Astrocyte (in vitro differentiated cells and primary cell): ENCODE results near the gene CHCHD6. TPM values are rescaled to one million over a fixed set of nuclear protein-coding genes. Genes with fewer than 3 reads are reported as not detected.
A peak's percentile ranks its signal among the peaks of the same experiment; 100 is the strongest.
"Not testable (repeated sequence)": the region's sequence is repeated elsewhere in the genome, so short reads cannot be mapped to it uniquely, and the experiment has no call there.

ENCODE experiments used
- DNase-seq: peaks from one replicate; pipeline ENCODE4 v3.0.0-alpha.2; 2010; ENCODE audit warnings: low read depth
- FAIRE-seq: peaks from 2 replicates; lab custom pipeline; 2011; peaks lifted over from hg19 to GRCh38; lab: Jason Lieb, UNC
- H2AFZ ChIP-seq: 2 replicates; pipeline ENCODE4 v1.6.0; 2012; ENCODE audit warnings: low read depth, low read length, inconsistent platforms
- H3K27ac ChIP-seq: 2 replicates; pipeline ENCODE4 v1.5.1; 2011; ENCODE audit warnings: low read depth, low read length, inconsistent platforms
- H3K27me3 ChIP-seq: 2 replicates; pipeline ENCODE4 v1.6.0; 2011; ENCODE audit warnings: low read length, inconsistent platforms; ENCODE audit not compliant: insufficient read depth
- H3K36me3 ChIP-seq: 2 replicates; pipeline ENCODE4 v1.5.1; 2011; ENCODE audit warnings: low read length, inconsistent platforms; ENCODE audit not compliant: insufficient read depth
- H3K4me1 ChIP-seq: 2 replicates; pipeline ENCODE4 v1.5.1; 2011; ENCODE audit warnings: low read length, inconsistent platforms; ENCODE audit not compliant: insufficient read depth
- H3K4me2 ChIP-seq: 2 replicates; pipeline ENCODE4 v1.6.0; 2012; ENCODE audit warnings: low read length, inconsistent platforms
- H3K4me3 ChIP-seq: 2 replicates; pipeline ENCODE4 v1.5.1; 2011; ENCODE audit warnings: low read depth, mild to moderate bottlenecking, low read length, inconsistent platforms; ENCODE audit not compliant: insufficient read depth
- H3K79me2 ChIP-seq: 2 replicates; pipeline ENCODE4 v1.6.0; 2012; ENCODE audit warnings: mild to moderate bottlenecking, low read length, inconsistent platforms; ENCODE audit not compliant: insufficient read depth
- H3K9ac ChIP-seq: 2 replicates; pipeline ENCODE4 v1.6.0; 2012; ENCODE audit warnings: mild to moderate bottlenecking, low read length, inconsistent platforms
- H3K9me3 ChIP-seq: 2 replicates; pipeline ENCODE4 v1.5.1; 2012; ENCODE audit warnings: low read depth, mild to moderate bottlenecking, low read length, inconsistent platforms; ENCODE audit not compliant: insufficient read depth
- H4K20me1 ChIP-seq: 2 replicates; pipeline ENCODE4 v1.6.0; 2012; ENCODE audit warnings: low read length, inconsistent platforms; ENCODE audit not compliant: insufficient read depth
- H3K27ac Mint-ChIP-seq: one replicate; pipeline ENCODE4 v1.8.0; 2021; ENCODE audit warnings: mild to moderate bottlenecking, mixed read lengths; ENCODE audit not compliant: unreplicated experiment
- H3K27me3 Mint-ChIP-seq: one replicate; pipeline ENCODE4 v1.8.0; 2021; ENCODE audit warnings: low read depth, mixed read lengths; ENCODE audit not compliant: unreplicated experiment
- H3K36me3 Mint-ChIP-seq: one replicate; pipeline ENCODE4 v1.8.0; 2021; ENCODE audit warnings: low read depth, mixed read lengths; ENCODE audit not compliant: unreplicated experiment
- H3K4me1 Mint-ChIP-seq: one replicate; pipeline ENCODE4 v1.8.0; 2021; ENCODE audit warnings: low read depth, mixed read lengths; ENCODE audit not compliant: unreplicated experiment
- H3K4me3 Mint-ChIP-seq: one replicate; pipeline ENCODE4 v1.8.0; 2021; ENCODE audit warnings: mild to moderate bottlenecking, moderate library complexity, mixed read lengths; ENCODE audit not compliant: unreplicated experiment
- H3K9me3 Mint-ChIP-seq: one replicate; pipeline ENCODE4 v1.8.0; 2021; ENCODE audit warnings: mild to moderate bottlenecking, mixed read lengths; ENCODE audit not compliant: unreplicated experiment
- EZH2 ChIP-seq: IDR thresholded peaks from 2 replicates; pipeline ENCODE4 v1.6.1; 2012; ENCODE audit warnings: mild to moderate bottlenecking, low read length, inconsistent platforms; ENCODE audit not compliant: insufficient read depth
- total RNA-seq: library from RNA; stranded (reverse); gene quantifications from 2 replicates; pipeline ENCODE4 v1.2.1, GENCODE V29; 2021
- TF ChIP-seq, protein P1 (sequence below): IDR thresholded peaks from 2 replicates; pipeline ENCODE4 v1.5.1; 2011; ENCODE audit warnings: low read depth, mild to moderate bottlenecking, inconsistent platforms, low read length, moderate library complexity; ENCODE audit not compliant: insufficient read depth

Gene CHCHD6
- total RNA-seq, 1 donor from 2014 or later, result 21.1 TPM

DNA sequence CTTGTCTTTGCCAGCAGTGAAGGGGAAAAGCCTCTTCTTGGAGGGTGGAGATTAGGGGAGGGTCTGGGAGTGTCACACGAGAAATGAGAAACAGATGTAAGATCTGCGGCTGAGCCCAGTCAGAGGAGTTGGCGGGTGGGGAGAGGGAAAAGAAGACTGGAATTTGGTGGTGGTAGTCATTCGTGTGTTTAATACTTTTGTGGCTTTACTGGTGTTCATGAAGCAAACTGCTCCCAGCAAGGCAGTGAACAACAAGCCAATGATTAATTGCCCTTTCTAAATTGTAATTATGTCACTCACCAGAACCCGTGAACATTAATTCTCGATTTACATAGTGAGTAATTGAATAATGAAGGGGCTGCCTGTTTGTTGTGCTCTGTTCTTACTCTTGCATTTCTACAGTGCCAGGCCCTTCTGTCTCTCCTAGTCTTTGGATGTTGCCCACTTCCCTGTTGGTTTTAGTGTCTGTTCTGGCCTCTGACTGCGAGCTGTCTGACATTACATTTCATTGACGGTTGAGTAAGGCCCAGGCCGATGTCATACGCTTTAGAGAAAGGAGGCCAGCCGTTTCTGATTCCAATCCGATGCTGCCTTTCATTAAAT is 78.0 kb downstream of the CHCHD6 start:
- Mint-ChIP-seq H3K4me3 (no peak overlapping the region), H3K9me3 (peaks cover 3% of the 10 kb centered on the region), H3K4me1 (peaks cover 36% of the 10 kb centered on the region), H3K27ac (peak overlapping the region; percentile 93), H3K27me3 (no peaks in the 10 kb centered on the region), H3K36me3 (peaks cover 5% of the 10 kb centered on the region)
- no peaks in the 10 kb centered on the region for H3K36me3 ChIP-seq
- no peaks in the 10 kb centered on the region for H4K20me1 ChIP-seq
- H3K27ac ChIP-seq, result peak overlapping the region; percentile 93
- H3K9me3 ChIP-seq, result no peaks in the 10 kb centered on the region
- peaks cover 13% of the 10 kb centered on the region for H3K4me1 ChIP-seq
- H2AFZ ChIP-seq, result no peak overlapping the region
- no peaks in the 10 kb centered on the region for H3K79me2 ChIP-seq
- peak overlapping the region; percentile 77 for H3K9ac ChIP-seq
- DNase-seq, result peak; percentile 97
- peak overlapping the region; percentile 80 for H3K4me2 ChIP-seq
- FAIRE-seq, result peak; percentile 77
- TF ChIP-seq EZH2, result no peak
- TF ChIP-seq, protein P1, sequence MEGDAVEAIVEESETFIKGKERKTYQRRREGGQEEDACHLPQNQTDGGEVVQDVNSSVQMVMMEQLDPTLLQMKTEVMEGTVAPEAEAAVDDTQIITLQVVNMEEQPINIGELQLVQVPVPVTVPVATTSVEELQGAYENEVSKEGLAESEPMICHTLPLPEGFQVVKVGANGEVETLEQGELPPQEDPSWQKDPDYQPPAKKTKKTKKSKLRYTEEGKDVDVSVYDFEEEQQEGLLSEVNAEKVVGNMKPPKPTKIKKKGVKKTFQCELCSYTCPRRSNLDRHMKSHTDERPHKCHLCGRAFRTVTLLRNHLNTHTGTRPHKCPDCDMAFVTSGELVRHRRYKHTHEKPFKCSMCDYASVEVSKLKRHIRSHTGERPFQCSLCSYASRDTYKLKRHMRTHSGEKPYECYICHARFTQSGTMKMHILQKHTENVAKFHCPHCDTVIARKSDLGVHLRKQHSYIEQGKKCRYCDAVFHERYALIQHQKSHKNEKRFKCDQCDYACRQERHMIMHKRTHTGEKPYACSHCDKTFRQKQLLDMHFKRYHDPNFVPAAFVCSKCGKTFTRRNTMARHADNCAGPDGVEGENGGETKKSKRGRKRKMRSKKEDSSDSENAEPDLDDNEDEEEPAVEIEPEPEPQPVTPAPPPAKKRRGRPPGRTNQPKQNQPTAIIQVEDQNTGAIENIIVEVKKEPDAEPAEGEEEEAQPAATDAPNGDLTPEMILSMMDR, result no peak
- H3K27me3 ChIP-seq, result no peaks in the 10 kb centered on the region
- peak overlapping the region; percentile 12 for H3K4me3 ChIP-seq

DNA sequence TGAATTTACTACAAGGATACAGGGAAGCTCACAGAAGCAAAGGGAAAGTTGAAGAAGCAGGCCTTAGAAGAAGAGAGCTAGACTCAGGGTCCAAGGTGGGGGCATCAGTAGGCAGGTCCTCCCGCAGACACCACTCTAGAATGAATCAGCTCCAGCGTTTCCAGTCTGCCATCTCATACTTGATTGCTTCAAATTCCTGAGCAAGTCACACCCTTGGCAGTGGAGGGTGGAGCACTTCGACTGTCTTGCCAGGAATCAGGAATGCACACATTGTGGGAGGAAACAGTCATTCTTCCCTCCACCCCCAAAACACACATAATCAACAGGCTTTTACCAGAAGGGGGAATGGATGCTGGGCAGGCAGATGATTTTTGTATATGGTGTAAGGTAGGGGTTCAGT is 78.5 kb downstream of the CHCHD6 start:
- DNase-seq (peak; percentile 98), FAIRE-seq (peak; percentile 95)
- H3K4me1 ChIP-seq, result peaks cover 13% of the 10 kb centered on the region
- Mint-ChIP-seq H3K27me3 (no peaks in the 10 kb centered on the region), H3K4me3 (no peak overlapping the region), H3K36me3 (peaks cover 5% of the 10 kb centered on the region), H3K9me3 (peaks cover 4% of the 10 kb centered on the region), H3K27ac (peak overlapping the region; percentile 93), H3K4me1 (peaks cover 33% of the 10 kb centered on the region)
- no peaks in the 10 kb centered on the region for H3K27me3 ChIP-seq
- H3K79me2 ChIP-seq, result no peaks in the 10 kb centered on the region
- H3K27ac ChIP-seq, result peak overlapping the region; percentile 93
- peak overlapping the region; percentile 77 for H3K9ac ChIP-seq
- TF ChIP-seq, protein P1, result no peak
- no peak for TF ChIP-seq EZH2
- H3K4me3 ChIP-seq, result peak overlapping the region; percentile 12
- no peaks in the 10 kb centered on the region for H3K9me3 ChIP-seq
- no peaks in the 10 kb centered on the region for H4K20me1 ChIP-seq
- H3K4me2 ChIP-seq, result peak overlapping the region; percentile 80
- H2AFZ ChIP-seq, result no peak overlapping the region
- no peaks in the 10 kb centered on the region for H3K36me3 ChIP-seq

DNA sequence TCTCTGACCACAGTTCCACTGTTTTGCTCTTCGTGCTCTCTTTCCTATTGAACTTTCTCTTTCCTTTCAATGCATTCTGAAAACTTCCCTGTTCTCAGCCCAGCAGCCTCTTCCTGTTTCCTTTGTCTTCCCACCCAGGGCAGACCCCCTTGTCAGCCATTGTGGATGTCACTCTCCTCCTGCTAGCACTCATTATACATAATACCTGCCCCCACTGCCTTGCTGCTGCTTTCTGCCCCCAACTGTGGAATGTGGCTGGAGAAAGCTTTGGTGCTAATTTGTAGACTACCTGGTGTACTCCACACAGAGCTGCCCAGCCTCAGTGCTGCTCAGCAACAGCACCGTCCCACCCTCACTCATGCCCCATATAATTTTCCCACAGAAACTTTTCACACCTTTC is 80.2 kb downstream of the CHCHD6 start:
- no peak overlapping the region for H3K27ac Mint-ChIP-seq

DNA sequence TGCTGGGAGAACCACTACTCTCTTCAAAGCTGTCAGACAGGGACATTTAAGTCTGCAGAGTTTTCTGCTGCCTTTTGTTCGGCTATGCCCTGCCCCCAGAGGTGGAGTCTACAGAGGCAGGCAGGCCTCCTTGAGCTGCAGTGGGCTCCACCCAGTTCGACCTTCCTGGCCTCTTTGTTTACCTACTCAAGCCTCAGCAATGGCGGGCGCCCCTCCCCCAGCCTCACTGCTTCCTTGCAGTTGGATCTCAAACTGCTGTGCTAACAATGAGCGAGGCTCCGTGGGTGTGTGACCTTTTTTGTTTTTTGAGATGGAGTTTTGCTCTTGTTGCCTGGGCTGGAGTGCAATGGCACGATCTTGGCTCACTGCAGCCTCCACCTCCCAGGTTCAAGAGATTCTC is 87.3 kb downstream of the CHCHD6 start:
- not testable (repeated sequence) for H4K20me1 ChIP-seq, H3K9me3 ChIP-seq, H3K79me2 ChIP-seq, DNase-seq, H3K27me3 Mint-ChIP-seq, H3K4me3 Mint-ChIP-seq, FAIRE-seq, H3K4me2 ChIP-seq, H3K4me1 ChIP-seq, H2AFZ ChIP-seq, H3K36me3 ChIP-seq, H3K4me3 ChIP-seq, H3K4me1 Mint-ChIP-seq, H3K9me3 Mint-ChIP-seq, H3K27ac ChIP-seq, H3K9ac ChIP-seq, H3K27me3 ChIP-seq, H3K36me3 Mint-ChIP-seq, H3K27ac Mint-ChIP-seq

More for the DNA sequence above, 80.2 kb downstream of the CHCHD6 start:
- peaks cover 13% of the 10 kb centered on the region for H3K4me1 ChIP-seq
- Mint-ChIP-seq H3K36me3 (peaks cover 5% of the 10 kb centered on the region), H3K9me3 (peaks cover 4% of the 10 kb centered on the region), H3K4me1 (peaks cover 32% of the 10 kb centered on the region), H3K4me3 (no peak overlapping the region), H3K27me3 (no peaks in the 10 kb centered on the region)
- no peaks in the 10 kb centered on the region for H3K36me3 ChIP-seq
- no peak overlapping the region for H3K4me3 ChIP-seq
- H3K4me2 ChIP-seq, result no peak overlapping the region
- H3K27me3 ChIP-seq, result no peaks in the 10 kb centered on the region
- H3K9me3 ChIP-seq, result no peaks in the 10 kb centered on the region
- no peak overlapping the region for H3K27ac ChIP-seq
- no peak for FAIRE-seq
- no peak for DNase-seq
- H3K79me2 ChIP-seq, result no peaks in the 10 kb centered on the region
- H3K9ac ChIP-seq, result no peak overlapping the region
- H4K20me1 ChIP-seq, result no peaks in the 10 kb centered on the region
- no peak overlapping the region for H2AFZ ChIP-seq
- TF ChIP-seq EZH2, result no peak
- TF ChIP-seq, protein P1, result no peak
